Measurements from ENCODE around the gene SORL1. TPM values are rescaled to one million over a fixed set of nuclear protein-coding genes. Genes with fewer than 3 reads are reported as not detected.

SORL1 gene
- total RNA-seq, 1 donor from 2014 or later: 38.3 TPM

- intact Hi-C loops (cut with DNase I): no loop called here
- H3K9me3 ChIP-seq: no peaks in the 10 kb centered on the region
- H3K4me1 ChIP-seq: no peaks in the 10 kb centered on the region
- no peak overlapping the region for H3K4me3 ChIP-seq
- H3K27me3 ChIP-seq: no peaks in the 10 kb centered on the region
- TF ChIP-seq, protein P1, sequence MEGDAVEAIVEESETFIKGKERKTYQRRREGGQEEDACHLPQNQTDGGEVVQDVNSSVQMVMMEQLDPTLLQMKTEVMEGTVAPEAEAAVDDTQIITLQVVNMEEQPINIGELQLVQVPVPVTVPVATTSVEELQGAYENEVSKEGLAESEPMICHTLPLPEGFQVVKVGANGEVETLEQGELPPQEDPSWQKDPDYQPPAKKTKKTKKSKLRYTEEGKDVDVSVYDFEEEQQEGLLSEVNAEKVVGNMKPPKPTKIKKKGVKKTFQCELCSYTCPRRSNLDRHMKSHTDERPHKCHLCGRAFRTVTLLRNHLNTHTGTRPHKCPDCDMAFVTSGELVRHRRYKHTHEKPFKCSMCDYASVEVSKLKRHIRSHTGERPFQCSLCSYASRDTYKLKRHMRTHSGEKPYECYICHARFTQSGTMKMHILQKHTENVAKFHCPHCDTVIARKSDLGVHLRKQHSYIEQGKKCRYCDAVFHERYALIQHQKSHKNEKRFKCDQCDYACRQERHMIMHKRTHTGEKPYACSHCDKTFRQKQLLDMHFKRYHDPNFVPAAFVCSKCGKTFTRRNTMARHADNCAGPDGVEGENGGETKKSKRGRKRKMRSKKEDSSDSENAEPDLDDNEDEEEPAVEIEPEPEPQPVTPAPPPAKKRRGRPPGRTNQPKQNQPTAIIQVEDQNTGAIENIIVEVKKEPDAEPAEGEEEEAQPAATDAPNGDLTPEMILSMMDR (IDR thresholded peaks at IDR 0.05): no peak
- TF ChIP-seq POLR2AphosphoS5 (IDR thresholded peaks at IDR 0.05; ENCODE audit: insufficient read depth in 1 of 2, low read depth in 1 of 2): no peak
- TF ChIP-seq POLR2A (IDR thresholded peaks at IDR 0.05): no peak
- H3K27ac ChIP-seq: no peak overlapping the region
- H3K36me3 ChIP-seq: no peaks in the 10 kb centered on the region
- DNase-seq (ENCODE audit: extremely low spot score in 2 of 2): peak in 1 of 2 donors; percentile 40
These were observed 35.1 kb downstream of the SORL1 start for GRCh38 chr11:121487191-121487590.

GRCh38 chr11:121488170-121488569 is 36.1 kb downstream of the SORL1 start:
- Histone ChIP-seq H3K4me3 (no peak overlapping the region), H3K9me3 (no peaks in the 10 kb centered on the region), H3K4me1 (no peaks in the 10 kb centered on the region), H3K36me3 (no peaks in the 10 kb centered on the region), H3K27me3 (no peaks in the 10 kb centered on the region), H3K27ac (no peak overlapping the region)
- DNase-seq (ENCODE audit: extremely low spot score in 2 of 2): peak in 1 of 2 donors; percentile 14
- TF ChIP-seq POLR2AphosphoS5 (IDR thresholded peaks at IDR 0.05; ENCODE audit: insufficient read depth in 1 of 2, low read depth in 1 of 2): no peak
- TF ChIP-seq POLR2A (IDR thresholded peaks at IDR 0.05): no peak
- TF ChIP-seq, protein P1 (IDR thresholded peaks at IDR 0.05): no peak
- intact Hi-C loops (cut with DNase I): no loop called here

- no peaks in the 10 kb centered on the region for H3K36me3 ChIP-seq
- no peak overlapping the region for H3K27ac ChIP-seq
- H3K9me3 ChIP-seq: no peaks in the 10 kb centered on the region
- TF ChIP-seq, protein P1 (IDR thresholded peaks at IDR 0.05): no peak
- no peaks in the 10 kb centered on the region for H3K4me1 ChIP-seq
- intact Hi-C loops (cut with DNase I): no loop called here
- H3K27me3 ChIP-seq: no peaks in the 10 kb centered on the region
- no peak for DNase-seq (ENCODE audit: extremely low spot score in 2 of 2)
- H3K4me3 ChIP-seq: no peak overlapping the region
These were observed 36.5 kb downstream of the SORL1 start for GRCh38 chr11:121488641-121489040.

DNA sequence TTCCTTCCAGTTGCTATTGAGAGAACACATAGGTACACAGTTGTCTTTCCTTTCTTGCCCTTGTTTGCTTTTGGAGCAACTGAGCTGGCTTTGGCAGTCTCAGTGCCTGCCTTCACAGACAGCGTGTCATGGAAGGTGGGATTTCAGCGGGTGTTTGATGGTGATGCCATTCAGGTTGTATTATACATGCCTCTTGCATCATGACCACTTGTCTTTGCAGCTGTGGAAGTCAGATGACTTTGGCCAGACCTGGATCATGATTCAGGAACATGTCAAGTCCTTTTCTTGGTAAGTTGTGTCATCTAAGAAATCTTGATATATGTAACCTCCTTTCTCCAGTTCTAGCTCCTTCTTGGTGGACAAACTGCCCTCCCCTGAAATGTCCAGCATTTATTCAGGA is 37.7 kb downstream of the SORL1 start:
- TF ChIP-seq POLR2AphosphoS5 (IDR thresholded peaks at IDR 0.05; ENCODE audit: insufficient read depth in 1 of 2, low read depth in 1 of 2): no peak
- TF ChIP-seq, protein P1 (IDR thresholded peaks at IDR 0.05): no peak
- TF ChIP-seq POLR2A (IDR thresholded peaks at IDR 0.05): no peak
- Histone ChIP-seq H3K4me3 (no peak overlapping the region), H3K27me3 (no peaks in the 10 kb centered on the region), H3K9me3 (no peaks in the 10 kb centered on the region), H3K4me1 (peaks cover 8% of the 10 kb centered on the region), H3K36me3 (no peaks in the 10 kb centered on the region), H3K27ac (no peak overlapping the region)
- intact Hi-C loops (cut with DNase I): no loop called here
- peak in 1 of 2 donors; percentile 52 for DNase-seq (ENCODE audit: extremely low spot score in 2 of 2)

DNA sequence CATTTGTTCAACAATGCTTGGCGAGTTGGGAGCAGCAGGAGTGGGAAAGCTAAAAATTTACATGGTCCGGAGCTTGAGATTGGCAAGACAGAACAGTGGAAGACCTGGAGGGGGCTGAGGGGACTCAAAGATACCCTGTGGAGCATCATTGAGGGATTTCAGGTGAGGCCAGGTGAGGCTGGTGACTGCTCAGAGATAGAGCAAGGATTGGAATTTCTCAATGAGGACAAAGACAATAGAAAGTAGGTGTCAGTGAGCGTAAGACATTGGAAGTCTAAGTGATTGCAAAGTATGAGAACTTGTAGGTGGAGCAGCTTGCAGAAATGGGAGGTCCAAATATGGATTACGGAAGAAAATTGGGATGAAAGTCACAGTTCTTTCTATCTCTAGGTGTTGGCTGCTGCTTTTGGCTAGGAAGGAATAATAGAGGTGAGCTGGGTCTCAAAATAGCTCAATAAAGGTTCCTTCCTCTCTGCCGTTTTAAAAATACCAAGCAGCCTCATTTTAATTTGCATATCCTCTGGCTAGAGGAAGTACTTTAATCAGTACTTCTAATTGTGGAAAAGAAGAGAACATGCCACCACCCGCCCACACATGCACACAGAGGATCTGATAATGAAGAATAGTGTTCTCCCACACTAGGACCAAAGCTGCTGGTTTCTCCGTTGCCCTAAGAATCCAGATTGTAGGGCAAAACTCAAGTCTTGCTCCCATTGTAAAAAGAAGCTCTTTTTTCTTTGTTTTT is 42.4 kb downstream of the SORL1 start:
- no peak overlapping the region for H3K4me3 ChIP-seq
- TF ChIP-seq POLR2AphosphoS5 (IDR thresholded peaks at IDR 0.05; ENCODE audit: insufficient read depth in 1 of 2, low read depth in 1 of 2): no peak
- TF ChIP-seq POLR2A (IDR thresholded peaks at IDR 0.05): no peak
- TF ChIP-seq, protein P1 (IDR thresholded peaks at IDR 0.05): no peak
- peak; percentile 9 to 16 for DNase-seq (ENCODE audit: extremely low spot score in 2 of 2)
- H3K4me1 ChIP-seq: peaks cover 10% of the 10 kb centered on the region
- intact Hi-C loops (cut with DNase I): no loop called here
- no peak overlapping the region for H3K27ac ChIP-seq
- H3K36me3 ChIP-seq: peaks cover 0 to 10% of the 10 kb centered on the region in 2 donors
- H3K27me3 ChIP-seq: no peaks in the 10 kb centered on the region
- H3K9me3 ChIP-seq: no peaks in the 10 kb centered on the region
